ENCODE results near the gene PSEN2. TPM values are rescaled to one million over a fixed set of nuclear protein-coding genes. Genes with fewer than 3 reads are reported as not detected.

PSEN2 gene
- total and polyA plus RNA-seq, 2 donors (not counting 3 experiments of a cell fraction or from before 2014, with no cell fraction given): 12.5 to 19.3 TPM

GRCh38 chr1:226880372-226881287 lies 10.2 kb downstream of the PSEN2 start:
- H3K9me1 ChIP-seq (replicated peaks; ENCODE audit: control insufficient read depth, extremely low read depth, insufficient read depth, low read length): no peaks in the 10 kb centered on the region
- H3K4me2 ChIP-seq (ENCODE audit: insufficient read depth, low read length): no peak overlapping the region
- DNase-seq (ENCODE audit: low read depth, low spot score): no peak
- no peak overlapping the region for H3K27ac ChIP-seq (ENCODE audit: insufficient read depth, low read depth, low read length)
- H4K20me1 ChIP-seq (replicated peaks; ENCODE audit: control insufficient read depth, extremely low read depth, insufficient read depth, low read length): no peaks in the 10 kb centered on the region
- no peak overlapping the region for H3K9ac ChIP-seq (replicated peaks; ENCODE audit: extremely low read depth, insufficient read depth, low read length)
- H3K4me3 ChIP-seq (replicated peaks in 1 of 3; ENCODE audit: insufficient read depth in 1 of 3, low read depth in 1 of 3, low read length in 3 of 3): no peak overlapping the region
- FAIRE-seq: no peak
- dilution Hi-C loops (cut with MboI; ENCODE audit: extremely low pct_ligation_motif_present, low sequenced_read_pairs) (no loop called here), intact Hi-C loops (cut with micrococcal nuclease) (no loop called here)
- H3K36me3 ChIP-seq (ENCODE audit: control insufficient read depth in 2 of 2, extremely low read depth in 1 of 2, insufficient read depth in 2 of 2, low read length in 2 of 2): no peaks in the 10 kb centered on the region
- peaks cover 19% of the 10 kb centered on the region for H3K4me1 ChIP-seq (ENCODE audit: control insufficient read depth, extremely low read depth, insufficient read depth, low read length)
- H3K27me3 ChIP-seq (ENCODE audit: control insufficient read depth in 2 of 2, insufficient read depth in 2 of 2, low read length in 2 of 2): no peaks in the 10 kb centered on the region
- H2AFZ ChIP-seq (ENCODE audit: low read depth, low read length): no peak overlapping the region
- POLR2A ChIA-PET: no interaction called here
- CTCF ChIA-PET: interaction anchor here (1.2 kb wide), 1 partner anchor 9 kb away, joined by 3 read pairs; no protein-coding TSS in a partner anchor
- no peaks in the 10 kb centered on the region for H3K9me3 ChIP-seq (replicated peaks; ENCODE audit: control insufficient read depth, insufficient read depth, low read length)
- H3K79me2 ChIP-seq (ENCODE audit: control insufficient read depth, insufficient read depth, low read length): no peaks in the 10 kb centered on the region
- no TSS peak for BruUV-seq (replicated peaks)
- no peak for TF ChIP-seq GATA2 (IDR thresholded peaks at IDR 0.05; ENCODE audit: insufficient read depth, insufficient read length, low read depth, low read length)
- no peak for TF ChIP-seq MAX (IDR thresholded peaks at IDR 0.05; ENCODE audit: insufficient read depth, insufficient read length)
- no peak for TF ChIP-seq CTCF (IDR thresholded peaks at IDR 0.05; ENCODE audit: extremely low read depth in 1 of 2, insufficient read depth in 1 of 2, low read depth in 1 of 2, low read length in 2 of 2)
